MM.1S (cell line): Measurements from ENCODE around the gene RNF220.

ENCODE experiments used
- DNase-seq: peaks from one replicate; pipeline ENCODE4 v3.0.0-alpha.2; 2015
- H2AFZ ChIP-seq: fragments of 300-600 bp; sonication (generic); 2 replicates; pipeline ENCODE4 v1.6.0; 2016; ENCODE audit warnings: antibody characterized with exemption, low read length
- H3F3A ChIP-seq: fragments of 300-600 bp; sonication (generic); 2 replicates; pipeline ENCODE4 v1.6.1; 2016; ENCODE audit warnings: mild to moderate bottlenecking, antibody characterized with exemption, low read length, moderate library complexity, mixed read lengths; ENCODE audit not compliant: insufficient read depth
- H3K27ac ChIP-seq: fragments of 300-600 bp; sonication (generic); 2 replicates; pipeline ENCODE4 v1.5.1; 2016; ENCODE audit warnings: mild to moderate bottlenecking, low read length
- H3K27me3 ChIP-seq: fragments of 300-600 bp; sonication (generic); replicated peaks from 2 replicates; pipeline ENCODE4 v1.6.0; 2016; ENCODE audit warnings: low read length; ENCODE audit not compliant: insufficient read depth
- H3K36me3 ChIP-seq: fragments of 300-600 bp; sonication (generic); replicated peaks from 2 replicates; pipeline ENCODE4 v1.6.1; 2016; ENCODE audit warnings: mild to moderate bottlenecking, low read length, mixed read lengths; ENCODE audit not compliant: insufficient read depth
- H3K4me1 ChIP-seq: fragments of 300-600 bp; sonication (generic); 2 replicates; pipeline ENCODE4 v1.6.1; 2016; ENCODE audit warnings: low read length, mixed read lengths
- H3K4me2 ChIP-seq: fragments of 300-600 bp; sonication (generic); 2 replicates; pipeline ENCODE4 v1.6.0; 2016; ENCODE audit warnings: low read depth, low read length
- H3K4me3 ChIP-seq: fragments of 300-600 bp; sonication (generic); 2 replicates; pipeline ENCODE4 v1.5.1; 2016; ENCODE audit warnings: low read length, mixed read lengths
- H3K79me2 ChIP-seq: fragments of 300-600 bp; sonication (generic); 2 replicates; pipeline ENCODE4 v1.6.1; 2016; ENCODE audit warnings: mixed run types, low read length, mixed read lengths
- H3K9ac ChIP-seq: fragments of 300-600 bp; sonication (generic); 2 replicates; pipeline ENCODE4 v1.6.1; 2016; ENCODE audit warnings: low read length, mixed read lengths
- H3K9me2 ChIP-seq: fragments of 300-600 bp; sonication (generic); replicated peaks from 2 replicates; pipeline ENCODE4 v1.6.1; 2016; ENCODE audit warnings: mild to moderate bottlenecking, low read length, mixed read lengths; ENCODE audit not compliant: insufficient read depth
- H3K9me3 ChIP-seq: fragments of 300-600 bp; sonication (generic); replicated peaks from 2 replicates; pipeline ENCODE4 v1.6.1; 2016; ENCODE audit warnings: mild to moderate bottlenecking, low read length, mixed read lengths; ENCODE audit not compliant: insufficient read depth
- H4K20me1 ChIP-seq: fragments of 300-600 bp; sonication (generic); 2 replicates; pipeline ENCODE4 v1.6.1; 2016; ENCODE audit warnings: mild to moderate bottlenecking, low read length, moderate library complexity, mixed read lengths; ENCODE audit not compliant: insufficient read depth
- EZH2 ChIP-seq: fragments of 300-600 bp; sonication (generic); optimal IDR thresholded peaks from 2 replicates; pipeline ENCODE3; 2017; ENCODE audit warnings: low read depth, mild to moderate bottlenecking, antibody characterized with exemption, low read length, mixed read lengths
- EZH2phosphoT487 ChIP-seq: fragments of 300-600 bp; sonication (generic); IDR thresholded peaks from 2 replicates; pipeline ENCODE4 v1.6.1; 2018; ENCODE audit warnings: antibody characterized with exemption, low read length
- TF ChIP-seq, protein P1 (sequence below): fragments of 300-600 bp; sonication (generic); IDR thresholded peaks from 2 replicates; pipeline ENCODE4 v1.5.1; 2016; ENCODE audit warnings: antibody characterized with exemption, low read length, mixed read lengths

Gene RNF220

DNA sequence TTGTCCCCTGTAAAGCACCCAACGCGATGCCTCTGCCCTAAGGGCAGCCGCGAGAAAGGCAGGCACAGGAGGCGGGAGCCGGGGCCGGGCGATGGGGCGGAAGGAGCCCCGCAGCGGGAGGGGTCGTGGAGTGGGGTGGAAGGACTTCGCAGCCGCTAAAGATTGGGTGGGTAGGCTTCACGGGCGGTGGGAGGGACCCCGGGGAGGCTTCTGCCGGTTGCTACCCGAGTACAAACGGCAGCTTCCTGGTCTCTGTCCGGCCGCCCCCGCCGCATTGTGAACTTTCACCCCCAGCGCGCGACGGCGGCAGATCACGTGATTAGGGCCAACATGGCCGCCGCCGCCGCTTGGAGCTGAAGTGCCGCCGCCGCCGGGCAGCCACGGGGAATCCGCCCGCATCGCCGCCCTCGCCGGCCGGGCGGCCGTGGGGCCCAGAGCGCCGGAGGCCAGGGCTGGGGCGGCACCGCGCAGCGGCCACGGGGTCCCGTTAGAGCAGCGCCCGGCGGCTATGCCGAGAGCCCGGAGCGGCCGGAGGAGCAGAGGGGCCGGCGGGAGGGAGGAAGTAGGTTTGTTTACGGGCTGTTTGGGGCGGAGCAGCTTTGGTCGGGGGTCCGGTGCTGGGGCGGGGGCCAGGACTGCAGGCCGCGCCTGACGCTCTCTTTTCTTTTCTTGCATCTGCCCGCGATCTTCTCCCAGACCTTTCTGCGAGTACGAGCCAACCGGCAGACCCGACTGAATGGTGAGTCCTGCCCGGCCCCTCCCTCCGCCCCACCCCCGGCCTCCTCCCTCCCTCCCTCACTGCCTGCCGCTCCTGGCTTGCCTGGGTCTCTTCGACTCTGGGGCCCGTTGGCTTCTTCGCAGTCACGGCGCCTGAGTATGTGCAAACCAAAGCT, 226.8 kb downstream of the RNF220 start:
- peaks cover 16% of the 10 kb centered on the region for H3K4me1 ChIP-seq
- H4K20me1 ChIP-seq = no peaks in the 10 kb centered on the region
- peak; percentile 85 for DNase-seq

DNA sequence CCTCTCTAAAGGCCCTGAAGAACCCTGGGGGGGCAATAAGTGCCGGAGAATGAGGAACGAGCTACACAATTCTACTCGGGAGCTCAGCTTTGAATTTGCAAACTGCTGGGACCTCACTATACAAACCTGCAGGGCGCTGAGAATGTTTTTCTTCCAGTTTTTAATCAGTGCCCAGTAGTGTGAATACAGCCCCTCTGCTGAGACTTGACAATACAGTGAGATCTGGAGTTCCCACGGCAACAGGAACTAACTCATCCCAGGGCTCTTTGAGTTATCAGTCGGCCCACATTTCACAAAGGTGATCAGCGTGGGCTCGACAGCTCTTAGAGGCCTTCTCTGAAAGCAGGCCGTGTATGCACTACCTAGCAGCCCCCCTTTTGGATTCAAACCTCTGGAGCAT, 227.5 kb downstream of the RNF220 start:
- H3K79me2 ChIP-seq = peaks cover 41% of the 10 kb centered on the region
- no peak for DNase-seq
- peak overlapping the region; percentile 80 for H3K9ac ChIP-seq
- peaks cover 16% of the 10 kb centered on the region for H3K4me1 ChIP-seq
- TF ChIP-seq EZH2phosphoT487 (no peak), EZH2 (no peak)
- TF ChIP-seq, protein P1, sequence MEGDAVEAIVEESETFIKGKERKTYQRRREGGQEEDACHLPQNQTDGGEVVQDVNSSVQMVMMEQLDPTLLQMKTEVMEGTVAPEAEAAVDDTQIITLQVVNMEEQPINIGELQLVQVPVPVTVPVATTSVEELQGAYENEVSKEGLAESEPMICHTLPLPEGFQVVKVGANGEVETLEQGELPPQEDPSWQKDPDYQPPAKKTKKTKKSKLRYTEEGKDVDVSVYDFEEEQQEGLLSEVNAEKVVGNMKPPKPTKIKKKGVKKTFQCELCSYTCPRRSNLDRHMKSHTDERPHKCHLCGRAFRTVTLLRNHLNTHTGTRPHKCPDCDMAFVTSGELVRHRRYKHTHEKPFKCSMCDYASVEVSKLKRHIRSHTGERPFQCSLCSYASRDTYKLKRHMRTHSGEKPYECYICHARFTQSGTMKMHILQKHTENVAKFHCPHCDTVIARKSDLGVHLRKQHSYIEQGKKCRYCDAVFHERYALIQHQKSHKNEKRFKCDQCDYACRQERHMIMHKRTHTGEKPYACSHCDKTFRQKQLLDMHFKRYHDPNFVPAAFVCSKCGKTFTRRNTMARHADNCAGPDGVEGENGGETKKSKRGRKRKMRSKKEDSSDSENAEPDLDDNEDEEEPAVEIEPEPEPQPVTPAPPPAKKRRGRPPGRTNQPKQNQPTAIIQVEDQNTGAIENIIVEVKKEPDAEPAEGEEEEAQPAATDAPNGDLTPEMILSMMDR = no peak
- H3K4me2 ChIP-seq = peak overlapping the region; percentile 85
- no peaks in the 10 kb centered on the region for H3K27me3 ChIP-seq
- H3K36me3 ChIP-seq = peaks cover 5% of the 10 kb centered on the region; the same call in 1 of the 2 replicates
- H3K4me3 ChIP-seq = peak overlapping the region; percentile 83
- H3K9me3 ChIP-seq = no peaks in the 10 kb centered on the region
- no peaks in the 10 kb centered on the region for H3K9me2 ChIP-seq
- no peaks in the 10 kb centered on the region for H3F3A ChIP-seq
- peak overlapping the region; percentile 47; the same call in 1 of the 2 replicates for H2AFZ ChIP-seq
- no peaks in the 10 kb centered on the region for H4K20me1 ChIP-seq
- 0 out of 2 replicates have a peak overlapping the region, but pooled peaks have one; percentile 21 for H3K27ac ChIP-seq

More for the DNA sequence above, 226.8 kb downstream of the RNF220 start:
- Histone ChIP-seq H3K9me2 (no peaks in the 10 kb centered on the region), H3K79me2 (peaks cover 40% of the 10 kb centered on the region), H3K27me3 (no peaks in the 10 kb centered on the region), H3K27ac (peak overlapping the region; percentile 89), H3K4me2 (peak overlapping the region; percentile 85), H3K9ac (peak overlapping the region; percentile 92), H3K36me3 (peaks cover 5% of the 10 kb centered on the region; the same call in 1 of the 2 replicates), H2AFZ (peak overlapping the region; percentile 69), H3F3A (no peaks in the 10 kb centered on the region), H3K9me3 (no peaks in the 10 kb centered on the region), H3K4me3 (peak overlapping the region; percentile 83)
- TF ChIP-seq EZH2 (no peak), EZH2phosphoT487 (no peak)
- TF ChIP-seq, protein P1 = no peak

DNA sequence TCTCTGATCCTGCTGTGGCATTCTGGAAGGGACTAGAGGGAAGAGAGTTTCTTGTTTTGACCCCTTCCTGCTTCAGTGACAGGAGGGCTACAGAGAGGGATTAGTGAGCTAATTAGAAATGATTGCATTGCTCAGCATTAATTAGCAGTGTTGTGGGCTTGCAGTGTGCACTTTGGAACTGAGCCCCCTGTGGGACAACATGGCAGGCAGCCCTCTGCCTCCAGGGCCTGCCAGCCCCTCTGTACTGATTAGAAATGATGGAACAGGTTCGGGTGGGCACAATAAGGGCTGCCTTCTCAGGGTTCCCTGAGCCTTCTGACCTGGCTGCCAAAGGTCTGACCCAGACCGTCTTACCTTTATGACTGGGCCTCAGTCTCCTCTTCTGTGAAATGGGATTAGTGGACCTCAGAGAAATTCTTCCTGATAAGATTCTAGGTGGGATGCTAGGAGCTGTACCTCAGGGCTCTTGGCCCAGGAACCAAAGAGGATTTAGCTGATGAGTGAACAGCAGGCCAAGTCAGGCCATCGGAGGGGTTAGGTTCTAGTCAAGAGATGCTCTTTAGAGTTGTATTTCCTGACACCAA, 229.6 kb downstream of the RNF220 start:
- H3K9me2 ChIP-seq = no peaks in the 10 kb centered on the region
- no peak overlapping the region for H3K27ac ChIP-seq
- H3K4me2 ChIP-seq = no peak overlapping the region
- no peak overlapping the region for H3K9ac ChIP-seq
- H3K36me3 ChIP-seq = peaks cover 5% of the 10 kb centered on the region; the same call in 1 of the 2 replicates
- H3K4me1 ChIP-seq = peaks cover 16% of the 10 kb centered on the region
- H3K4me3 ChIP-seq = no peak overlapping the region
- H2AFZ ChIP-seq = no peak overlapping the region
- H3K27me3 ChIP-seq = no peaks in the 10 kb centered on the region
- H4K20me1 ChIP-seq = no peaks in the 10 kb centered on the region
- H3K9me3 ChIP-seq = no peaks in the 10 kb centered on the region
- no peaks in the 10 kb centered on the region for H3F3A ChIP-seq
- TF ChIP-seq, protein P1 = no peak
- TF ChIP-seq EZH2 (no peak), EZH2phosphoT487 (no peak)
- H3K79me2 ChIP-seq = peaks cover 41% of the 10 kb centered on the region
- DNase-seq = no peak
